ENCODE data around the gene FGF7. TPM values are rescaled to one million over a fixed set of nuclear protein-coding genes. Genes with fewer than 3 reads are reported as not detected.
"Not testable (repeated sequence)": the region's sequence is repeated elsewhere in the genome, so short reads cannot be mapped to it uniquely, and the experiment has no call there.

Gene FGF7
- polyA plus RNA-seq, 3 donors from 2014 or later, result not detected

- H3K9me3 Mint-ChIP-seq, result peaks cover 0 to 1% (median 0%) of the 10 kb centered on the region in 6 donors
- H3K27ac Mint-ChIP-seq, result no peak overlapping the region
- H3K27me3 Mint-ChIP-seq (ENCODE audit: low read depth in 3 of 3), result peaks cover 0 to 2% (median 2%) of the 10 kb centered on the region in 3 donors
- H3K4me1 Mint-ChIP-seq, result no peaks in the 10 kb centered on the region
- no peak overlapping the region for H3K4me3 Mint-ChIP-seq
- DNase-seq, result no peak
- H3K36me3 Mint-ChIP-seq, result no peaks in the 10 kb centered on the region
These were observed 67.9 kb downstream of the FGF7 start for GRCh38 chr15:49490966-49491365.

- H3K4me3 Mint-ChIP-seq, result no peak overlapping the region
- H3K27me3 Mint-ChIP-seq (ENCODE audit: low read depth in 3 of 3), result peaks cover 0 to 2% (median 2%) of the 10 kb centered on the region in 3 donors
- H3K4me1 Mint-ChIP-seq, result no peaks in the 10 kb centered on the region
- H3K9me3 Mint-ChIP-seq, result peaks cover 0 to 1% (median 0%) of the 10 kb centered on the region in 6 donors
- no peak overlapping the region for H3K27ac Mint-ChIP-seq
- no peak for DNase-seq
- no peaks in the 10 kb centered on the region for H3K36me3 Mint-ChIP-seq
These were observed 69.1 kb downstream of the FGF7 start for GRCh38 chr15:49492151-49492550.

GRCh38 chr15:49492830-49493229 is 69.8 kb downstream of the FGF7 start:
- H3K4me1 Mint-ChIP-seq, result no peaks in the 10 kb centered on the region
- H3K4me3 Mint-ChIP-seq, result no peak overlapping the region
- H3K36me3 Mint-ChIP-seq, result no peaks in the 10 kb centered on the region
- H3K27me3 Mint-ChIP-seq (ENCODE audit: low read depth in 3 of 3), result peaks cover 0 to 2% (median 2%) of the 10 kb centered on the region in 3 donors
- H3K9me3 Mint-ChIP-seq, result peaks cover 0 to 1% (median 0%) of the 10 kb centered on the region in 6 donors
- DNase-seq, result no peak
- H3K27ac Mint-ChIP-seq, result no peak overlapping the region

GRCh38 chr15:49494842-49495241 is 71.8 kb downstream of the FGF7 start:
- Mint-ChIP-seq H3K4me3 (no peak overlapping the region), H3K36me3 (no peaks in the 10 kb centered on the region)

GRCh38 chr15:49495993-49496753 is 73.1 kb downstream of the FGF7 start:
- no peaks in the 10 kb centered on the region for H3K4me1 Mint-ChIP-seq
- no peak for DNase-seq

More at GRCh38 chr15:49494842-49495241, 71.8 kb downstream of the FGF7 start:
- H3K27ac Mint-ChIP-seq, result no peak overlapping the region
- H3K9me3 Mint-ChIP-seq, result peaks cover 0 to 1% (median 0%) of the 10 kb centered on the region in 6 donors
- no peak for DNase-seq
- no peaks in the 10 kb centered on the region for H3K4me1 Mint-ChIP-seq
- H3K27me3 Mint-ChIP-seq (ENCODE audit: low read depth in 3 of 3), result peaks cover 2 to 3% (median 2%) of the 10 kb centered on the region in 3 donors

GRCh38 chr15:49501586-49501985 is 78.5 kb downstream of the FGF7 start:
- Mint-ChIP-seq H3K27ac (no peak overlapping the region), H3K9me3 (peaks cover 0 to 11% (median 5%) of the 10 kb centered on the region in 6 donors), H3K4me3 (no peak overlapping the region), H3K4me1 (no peaks in the 10 kb centered on the region), H3K36me3 (no peaks in the 10 kb centered on the region), H3K27me3 (ENCODE audit: low read depth in 3 of 3) (peaks cover 1 to 3% (median 2%) of the 10 kb centered on the region in 3 donors)
- DNase-seq, result no peak

More at GRCh38 chr15:49495993-49496753, 73.1 kb downstream of the FGF7 start:
- no peaks in the 10 kb centered on the region for H3K9me3 Mint-ChIP-seq
- no peak overlapping the region for H3K4me3 Mint-ChIP-seq
- H3K36me3 Mint-ChIP-seq, result no peaks in the 10 kb centered on the region
- H3K27ac Mint-ChIP-seq, result no peak overlapping the region
- H3K27me3 Mint-ChIP-seq (ENCODE audit: low read depth in 3 of 3), result peaks cover 0 to 3% (median 2%) of the 10 kb centered on the region in 3 donors

- no peaks in the 10 kb centered on the region for H3K36me3 Mint-ChIP-seq
- H3K27ac Mint-ChIP-seq, result no peak overlapping the region
- no peak overlapping the region for H3K4me3 Mint-ChIP-seq
- peaks cover 1 to 4% (median 2%) of the 10 kb centered on the region in 3 donors for H3K27me3 Mint-ChIP-seq (ENCODE audit: low read depth in 3 of 3)
- no peaks in the 10 kb centered on the region for H3K4me1 Mint-ChIP-seq
- no peak for DNase-seq
- H3K9me3 Mint-ChIP-seq, result peaks cover 0 to 11% (median 5%) of the 10 kb centered on the region in 6 donors
These were observed 83.3 kb downstream of the FGF7 start for GRCh38 chr15:49506341-49506740.

GRCh38 chr15:49507261-49507660 is 84.2 kb downstream of the FGF7 start:
- H3K27me3 Mint-ChIP-seq (ENCODE audit: low read depth in 3 of 3), result peaks cover 1 to 4% (median 2%) of the 10 kb centered on the region in 3 donors

GRCh38 chr15:49512739-49513138 is 89.7 kb downstream of the FGF7 start:
- H3K4me1 Mint-ChIP-seq; H3K27me3 Mint-ChIP-seq (ENCODE audit: low read depth in 3 of 3); DNase-seq; H3K4me3 Mint-ChIP-seq; H3K27ac Mint-ChIP-seq; H3K36me3 Mint-ChIP-seq; H3K9me3 Mint-ChIP-seq: not testable (repeated sequence)

More at GRCh38 chr15:49507261-49507660, 84.2 kb downstream of the FGF7 start:
- H3K36me3 Mint-ChIP-seq, result no peaks in the 10 kb centered on the region
- no peak for DNase-seq
- peaks cover 0 to 10% (median 5%) of the 10 kb centered on the region in 6 donors for H3K9me3 Mint-ChIP-seq
- H3K4me3 Mint-ChIP-seq, result no peak overlapping the region
- H3K27ac Mint-ChIP-seq, result no peak overlapping the region
- no peaks in the 10 kb centered on the region for H3K4me1 Mint-ChIP-seq

- no peaks in the 10 kb centered on the region for H3K4me1 Mint-ChIP-seq
- peaks cover 3 to 7% (median 4%) of the 10 kb centered on the region in 3 donors for H3K27me3 Mint-ChIP-seq (ENCODE audit: low read depth in 3 of 3)
- no peak for DNase-seq
- H3K4me3 Mint-ChIP-seq, result no peak overlapping the region
- peaks cover 0 to 23% (median 5%) of the 10 kb centered on the region in 3 donors for H3K36me3 Mint-ChIP-seq
- H3K9me3 Mint-ChIP-seq, result peaks cover 0 to 24% (median 13%) of the 10 kb centered on the region in 6 donors
- no peak overlapping the region for H3K27ac Mint-ChIP-seq
These were observed 98.8 kb downstream of the FGF7 start for GRCh38 chr15:49521802-49522201.

- no peak for DNase-seq
- H3K27me3 Mint-ChIP-seq (ENCODE audit: low read depth in 3 of 3), result peaks cover 1 to 4% (median 3%) of the 10 kb centered on the region in 3 donors
- H3K9me3 Mint-ChIP-seq, result peaks cover 2 to 12% (median 5%) of the 10 kb centered on the region in 6 donors
- H3K36me3 Mint-ChIP-seq, result peaks cover 0 to 6% (median 5%) of the 10 kb centered on the region in 3 donors
- H3K4me1 Mint-ChIP-seq, result no peaks in the 10 kb centered on the region
- no peak overlapping the region for H3K4me3 Mint-ChIP-seq
- H3K27ac Mint-ChIP-seq, result no peak overlapping the region
These were observed 105.2 kb downstream of the FGF7 start for GRCh38 chr15:49528289-49528688.

- no peak for DNase-seq
- Mint-ChIP-seq H3K27ac (no peak overlapping the region), H3K36me3 (peaks cover 0 to 5% (median 0%) of the 10 kb centered on the region in 3 donors), H3K4me1 (no peaks in the 10 kb centered on the region), H3K9me3 (peaks cover 7 to 20% (median 13%) of the 10 kb centered on the region in 6 donors), H3K4me3 (no peak overlapping the region), H3K27me3 (ENCODE audit: low read depth in 3 of 3) (peaks cover 1 to 4% (median 3%) of the 10 kb centered on the region in 3 donors)
These were observed 107.0 kb downstream of the FGF7 start for GRCh38 chr15:49530092-49530491.
